Measurements from ENCODE around the gene CHD9.

The CHD9 gene

DNA sequence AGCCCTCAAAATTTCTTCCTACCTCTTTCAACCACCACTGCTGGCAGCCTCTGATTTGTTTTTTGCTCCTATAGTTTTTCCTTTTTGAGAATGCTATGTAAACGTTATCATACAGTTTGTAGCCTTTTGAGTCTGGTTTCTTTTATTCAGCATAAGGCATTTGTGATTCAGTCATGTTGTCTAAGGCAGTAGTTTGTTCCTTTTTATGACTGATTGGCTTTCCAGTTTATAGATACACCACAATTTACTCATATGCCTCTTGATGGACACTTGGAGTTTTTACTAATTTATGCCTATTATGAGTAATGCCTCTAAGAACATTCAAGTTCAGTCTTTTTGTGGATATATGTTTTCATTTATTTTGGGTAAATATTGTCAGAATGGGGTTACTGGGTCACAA, 136.6 kb downstream of the CHD9 start:
- DNase-seq (ENCODE audit: low read depth in 1 of 2, low spot score in 1 of 2), result no peak

DNA sequence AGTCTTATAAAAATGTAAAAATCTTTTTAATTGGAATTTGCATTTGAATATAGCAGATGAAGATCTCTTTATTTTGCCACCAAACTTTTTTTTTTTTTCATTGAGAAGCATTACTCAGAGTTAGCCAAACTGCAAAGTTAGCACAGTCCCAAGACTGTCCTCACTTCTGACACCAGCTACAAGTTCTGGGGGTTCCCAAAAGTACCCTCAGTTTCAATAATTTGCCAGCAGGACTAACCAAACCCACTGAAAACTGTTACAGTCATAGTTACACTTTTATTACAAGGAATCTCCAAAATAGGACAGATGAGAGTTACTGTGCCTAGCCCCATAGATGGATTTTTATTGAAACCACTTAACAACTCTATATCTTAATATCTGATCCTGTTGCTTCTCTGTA, 144.1 kb downstream of the CHD9 start:
- no peak for DNase-seq (ENCODE audit: low read depth in 1 of 2, low spot score in 1 of 2)

DNA sequence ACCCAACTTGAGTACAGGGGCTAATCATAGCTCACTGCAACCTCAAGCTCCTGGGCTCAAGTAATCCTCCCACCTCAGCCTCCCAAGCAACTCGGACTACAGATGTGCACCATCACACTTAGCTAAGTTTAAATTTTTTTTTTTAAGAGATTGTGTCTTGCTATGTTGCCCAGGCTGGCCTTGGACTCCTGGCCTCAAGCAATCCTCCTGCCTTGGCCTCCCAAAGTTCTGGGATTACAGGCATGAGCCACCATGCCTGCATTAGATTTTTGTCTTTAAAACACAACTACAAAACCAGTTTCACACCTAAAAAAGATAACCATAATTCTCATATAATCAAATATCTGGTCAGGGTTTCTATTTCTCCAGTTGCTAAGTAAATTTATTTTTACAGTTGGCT, 147.1 kb downstream of the CHD9 start:
- no peak for DNase-seq (ENCODE audit: low read depth in 1 of 2, low spot score in 1 of 2)

DNA sequence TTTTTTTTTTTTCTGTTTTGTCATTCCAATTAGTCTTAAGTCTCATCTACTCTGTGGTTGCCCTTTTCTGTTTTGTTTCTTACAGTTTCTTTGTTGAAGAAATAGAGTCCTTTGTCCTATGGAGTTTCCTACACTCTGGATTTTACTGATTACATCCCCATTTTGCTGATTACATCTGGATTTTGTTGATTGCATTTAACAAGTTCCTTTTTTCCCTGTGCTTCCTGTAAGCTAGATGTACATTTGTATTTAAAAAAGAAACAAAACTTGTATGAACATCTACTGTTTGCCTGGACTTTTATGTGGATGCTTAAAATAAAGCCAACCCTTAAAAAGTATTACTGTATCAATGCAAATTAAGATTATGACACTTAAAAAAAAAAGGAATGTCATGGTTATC, 147.6 kb downstream of the CHD9 start:
- DNase-seq (ENCODE audit: low read depth in 1 of 2, low spot score in 1 of 2), result no peak

DNA sequence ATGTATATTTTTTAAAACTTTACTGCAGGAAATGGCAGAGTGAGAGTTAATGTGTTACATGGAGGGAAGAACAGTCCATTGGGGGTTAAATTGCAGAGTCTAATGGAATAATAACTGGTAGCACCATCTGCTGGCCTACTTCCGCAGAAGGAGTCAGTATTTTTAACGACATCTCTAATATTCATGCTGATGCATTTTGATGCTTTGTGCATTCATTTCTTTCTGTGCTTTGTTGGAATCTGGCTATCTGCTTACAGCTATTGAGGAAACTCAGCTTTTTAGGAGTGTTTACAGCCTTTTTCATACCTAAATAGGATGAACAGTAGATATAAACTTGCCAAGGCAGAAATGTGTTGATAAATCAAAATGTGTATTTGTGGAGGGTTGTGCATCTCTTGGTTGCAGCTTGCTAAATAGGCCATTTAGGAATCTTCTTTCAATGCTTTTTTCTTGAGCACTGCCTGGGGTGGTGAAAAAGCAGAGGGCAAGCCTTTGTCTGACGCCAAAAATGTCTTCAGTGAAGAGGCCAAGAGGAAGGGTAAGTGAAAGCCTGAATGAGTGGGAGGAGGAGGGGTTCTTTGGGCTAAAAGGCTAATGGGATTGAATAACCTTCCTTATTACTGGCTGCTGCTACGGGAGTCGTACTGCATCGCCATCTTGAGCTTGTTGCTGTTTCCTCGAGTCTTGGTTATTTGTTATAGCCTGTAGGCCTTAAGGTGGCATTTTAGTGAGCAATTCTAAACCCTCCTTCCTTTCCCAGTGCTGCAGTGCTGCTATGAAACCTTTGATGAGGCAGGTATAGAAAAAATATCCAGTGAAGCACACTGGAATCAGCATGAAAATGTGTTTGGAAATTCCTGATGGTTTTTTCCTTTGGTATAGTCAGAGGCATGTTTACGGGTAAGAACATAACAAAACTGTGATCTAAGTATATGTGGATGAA, 153.3 kb downstream of the CHD9 start:
- DNase-seq (ENCODE audit: low read depth in 1 of 2, low spot score in 1 of 2), result no peak

DNA sequence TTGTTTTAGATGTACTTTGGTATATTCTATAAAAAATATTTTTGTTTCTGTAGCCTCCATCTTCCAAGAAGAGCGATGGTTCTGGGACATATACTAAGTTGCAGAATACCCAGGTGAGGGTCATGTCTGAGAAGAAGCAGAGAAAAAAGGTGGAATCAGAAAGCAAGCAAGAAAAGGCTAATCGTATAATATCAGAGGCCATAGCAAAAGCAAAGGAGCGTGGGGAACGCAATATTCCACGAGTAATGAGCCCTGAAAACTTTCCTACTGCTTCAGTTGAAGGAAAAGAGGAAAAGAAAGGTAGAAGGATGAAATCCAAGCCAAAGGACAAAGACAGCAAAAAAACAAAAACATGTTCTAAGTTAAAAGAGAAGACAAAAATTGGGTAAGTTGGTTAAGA, 154.6 kb downstream of the CHD9 start:
- no peak for DNase-seq (ENCODE audit: low read depth in 1 of 2, low spot score in 1 of 2)

DNA sequence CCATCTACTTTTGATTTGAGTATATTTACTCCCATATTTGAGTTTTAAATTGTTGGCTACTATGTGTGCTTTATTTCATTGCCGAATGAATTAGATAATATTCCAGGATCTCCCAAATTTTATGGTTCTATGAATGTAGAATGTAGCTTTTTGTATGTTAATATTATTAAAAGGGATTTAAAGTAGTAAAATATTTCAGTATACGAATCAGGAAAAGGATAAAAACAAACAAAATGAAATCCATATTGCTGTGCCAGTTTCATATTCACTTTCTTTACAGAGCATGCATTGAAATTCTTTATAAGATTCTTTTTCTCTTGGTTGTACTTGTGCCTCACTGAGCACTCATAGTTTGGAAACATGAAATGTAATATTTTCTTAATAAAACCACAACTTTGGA, 155.1 kb downstream of the CHD9 start:
- no peak for DNase-seq (ENCODE audit: low read depth in 1 of 2, low spot score in 1 of 2)

DNA sequence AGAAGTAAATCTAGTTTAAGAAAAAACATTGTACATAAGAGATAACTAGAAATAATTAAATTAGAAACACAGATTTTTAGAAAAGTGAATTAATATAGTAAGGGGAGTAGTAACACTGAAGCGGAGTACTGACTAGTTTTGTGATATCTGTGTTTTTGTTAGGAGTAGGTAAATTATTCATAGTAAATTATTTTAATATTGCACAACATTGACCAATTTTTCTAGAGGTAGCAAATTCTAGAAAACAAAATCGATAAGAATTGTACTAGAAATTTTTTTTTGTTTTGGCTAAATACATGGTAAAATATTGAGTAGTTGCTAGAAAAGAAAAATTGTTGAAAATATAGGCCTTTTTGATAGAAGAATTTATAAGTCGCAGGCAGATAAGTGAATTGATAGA, 156.5 kb downstream of the CHD9 start:
- DNase-seq (ENCODE audit: low read depth in 1 of 2, low spot score in 1 of 2), result no peak

DNA sequence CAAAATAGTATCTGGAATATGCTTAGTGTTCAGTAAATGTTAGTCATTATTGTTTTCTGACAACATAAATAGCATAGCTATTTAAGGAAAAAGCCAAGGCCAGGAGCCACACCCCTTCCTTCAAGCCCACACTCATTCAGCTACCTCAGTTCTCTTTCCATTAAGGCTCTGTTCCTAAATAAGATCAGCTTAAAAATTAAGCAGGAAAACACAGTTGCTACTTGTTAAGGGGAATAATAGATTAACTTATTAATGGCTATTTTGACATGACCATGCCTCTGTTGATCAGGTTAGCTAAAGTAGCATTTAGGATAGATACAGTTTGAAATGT, 158.1 kb downstream of the CHD9 start:
- no peak for DNase-seq (ENCODE audit: low read depth in 1 of 2, low spot score in 1 of 2)

DNA sequence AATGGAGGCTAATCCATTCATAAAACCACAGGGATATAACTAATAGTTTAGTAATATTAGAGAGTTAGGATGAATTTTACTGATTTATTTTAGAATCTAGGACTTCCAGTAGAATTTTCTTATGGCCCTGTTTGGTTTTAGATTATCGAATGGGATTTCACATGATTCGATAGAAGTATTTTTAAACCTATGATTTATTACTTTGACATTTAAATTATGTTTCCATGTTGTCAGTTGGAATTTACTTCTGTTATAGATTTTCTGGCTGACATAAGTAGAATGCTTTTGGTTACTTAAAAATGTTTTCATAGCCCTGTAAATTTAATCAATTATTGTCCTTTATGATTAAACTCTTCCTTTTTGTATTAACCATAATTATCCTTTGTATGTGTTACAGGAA, 158.8 kb downstream of the CHD9 start:
- DNase-seq (ENCODE audit: low read depth in 1 of 2, low spot score in 1 of 2), result no peak

DNA sequence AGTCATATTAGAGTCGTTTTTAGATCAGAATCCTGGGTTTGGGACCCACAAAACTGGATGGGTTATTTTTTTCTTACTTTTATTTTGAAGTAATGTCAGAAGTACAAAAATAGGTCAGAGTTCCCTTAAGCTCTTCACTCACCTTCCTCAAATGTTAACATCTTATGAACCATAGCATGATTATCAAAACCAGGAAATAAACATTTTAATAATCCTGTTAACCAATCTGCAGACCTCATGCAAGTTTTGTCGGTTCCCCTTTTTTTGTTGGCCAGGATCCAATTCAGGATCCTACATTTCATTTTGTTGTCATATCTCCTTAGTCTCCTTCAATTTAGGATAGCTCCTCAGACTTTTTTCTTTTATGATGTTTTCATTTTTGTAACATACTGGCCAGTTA, 162.0 kb downstream of the CHD9 start:
- DNase-seq (ENCODE audit: low read depth in 1 of 2, low spot score in 1 of 2), result no peak

DNA sequence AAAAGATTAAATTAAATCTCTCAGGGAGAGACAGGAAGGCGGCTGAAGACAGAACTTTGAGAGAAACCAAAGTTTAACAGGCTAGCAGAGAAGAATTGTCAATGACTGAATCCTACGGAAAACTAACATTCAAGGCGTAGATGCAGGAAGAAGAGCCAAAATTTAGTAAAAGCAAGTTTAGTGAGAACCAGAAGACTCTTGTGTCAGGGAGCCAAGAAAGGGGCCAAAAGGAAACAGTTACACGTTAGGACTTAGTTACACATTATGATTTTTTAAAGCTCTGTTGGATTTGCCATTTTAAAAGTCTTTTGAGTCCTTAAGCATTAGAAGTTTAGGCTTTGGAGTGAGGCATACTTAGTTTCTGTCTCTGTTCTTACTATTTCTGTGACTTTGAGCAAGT, 164.6 kb downstream of the CHD9 start:
- no peak for DNase-seq (ENCODE audit: low read depth in 1 of 2, low spot score in 1 of 2)

DNA sequence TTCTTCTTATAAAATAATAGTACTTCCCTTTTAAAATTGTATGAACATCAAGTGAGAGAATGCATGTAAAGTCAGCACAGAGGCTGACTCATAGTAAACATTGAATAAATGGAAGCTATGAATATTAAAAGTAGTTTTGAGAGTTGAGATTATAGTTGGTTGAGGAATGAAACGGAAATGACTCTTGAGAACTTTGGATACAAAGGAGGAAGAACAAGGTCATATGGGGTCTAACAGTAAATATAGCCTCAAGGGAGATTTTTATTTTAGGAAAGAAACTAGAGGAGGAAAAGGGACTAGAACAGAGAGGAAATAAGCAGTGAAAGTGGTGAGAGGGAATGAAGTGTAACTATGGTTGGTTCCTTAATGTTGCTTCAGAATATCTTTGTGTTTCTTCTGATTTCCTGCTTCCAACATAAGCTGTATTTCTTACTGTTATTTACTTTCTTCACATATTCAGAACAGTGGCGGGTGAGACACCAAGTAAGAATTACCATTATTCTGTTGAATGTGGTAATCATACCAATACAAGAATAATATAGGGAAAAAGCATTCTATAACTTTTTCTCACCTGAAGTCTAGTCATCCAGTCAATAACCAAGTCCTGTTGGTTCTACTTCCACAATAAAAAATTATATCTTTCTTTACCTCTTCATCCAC, 165.1 kb downstream of the CHD9 start:
- no peak for DNase-seq (ENCODE audit: low read depth in 1 of 2, low spot score in 1 of 2)

DNA sequence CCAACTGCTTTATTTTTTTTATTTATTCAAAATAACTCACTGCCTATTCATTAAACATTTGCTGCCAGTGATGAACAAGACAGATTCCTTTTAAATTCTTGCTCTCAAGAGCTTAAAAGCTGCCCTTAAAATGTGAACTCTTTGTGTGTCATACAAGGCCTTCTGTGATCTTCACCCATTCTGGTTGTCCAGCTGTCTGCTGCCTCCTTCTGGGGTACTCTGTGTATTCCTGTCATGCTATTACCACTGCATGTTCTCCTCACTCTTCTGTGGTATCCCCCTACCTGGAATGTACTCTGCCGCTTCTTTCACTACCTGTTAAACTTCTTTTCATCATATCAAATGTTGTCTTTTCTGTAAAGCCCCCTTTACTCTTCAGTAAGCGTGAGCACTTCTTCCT, 165.8 kb downstream of the CHD9 start:
- no peak for DNase-seq (ENCODE audit: low read depth in 1 of 2, low spot score in 1 of 2)

DNA sequence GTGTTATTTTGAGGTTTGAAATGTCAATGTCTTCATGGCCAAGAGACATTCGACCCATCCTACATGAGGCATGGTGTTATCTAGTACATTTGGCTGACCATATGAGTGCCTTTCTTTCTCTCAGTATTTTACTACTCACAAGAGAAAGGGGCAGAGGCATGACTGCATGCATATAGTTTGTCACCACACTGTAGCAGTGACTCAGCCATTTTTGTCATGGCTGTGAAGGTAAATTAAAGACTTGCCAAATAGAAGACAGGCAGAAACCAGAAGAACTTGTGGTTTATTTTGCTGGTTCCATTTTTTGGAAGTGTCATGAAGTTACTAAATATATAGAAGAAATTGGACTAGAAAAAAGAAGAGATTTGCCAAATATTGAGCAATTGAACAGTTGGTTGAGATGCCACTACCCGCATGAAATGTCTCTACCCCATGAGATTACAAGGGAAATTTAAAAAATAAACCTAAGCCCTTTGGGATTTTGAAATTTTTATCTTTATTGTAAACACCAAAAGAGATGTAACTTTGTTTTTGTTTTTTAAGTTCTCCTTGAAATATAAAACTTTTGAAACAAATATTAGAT, 170.3 kb downstream of the CHD9 start:
- no peak for DNase-seq (ENCODE audit: low read depth in 1 of 2, low spot score in 1 of 2)

DNA sequence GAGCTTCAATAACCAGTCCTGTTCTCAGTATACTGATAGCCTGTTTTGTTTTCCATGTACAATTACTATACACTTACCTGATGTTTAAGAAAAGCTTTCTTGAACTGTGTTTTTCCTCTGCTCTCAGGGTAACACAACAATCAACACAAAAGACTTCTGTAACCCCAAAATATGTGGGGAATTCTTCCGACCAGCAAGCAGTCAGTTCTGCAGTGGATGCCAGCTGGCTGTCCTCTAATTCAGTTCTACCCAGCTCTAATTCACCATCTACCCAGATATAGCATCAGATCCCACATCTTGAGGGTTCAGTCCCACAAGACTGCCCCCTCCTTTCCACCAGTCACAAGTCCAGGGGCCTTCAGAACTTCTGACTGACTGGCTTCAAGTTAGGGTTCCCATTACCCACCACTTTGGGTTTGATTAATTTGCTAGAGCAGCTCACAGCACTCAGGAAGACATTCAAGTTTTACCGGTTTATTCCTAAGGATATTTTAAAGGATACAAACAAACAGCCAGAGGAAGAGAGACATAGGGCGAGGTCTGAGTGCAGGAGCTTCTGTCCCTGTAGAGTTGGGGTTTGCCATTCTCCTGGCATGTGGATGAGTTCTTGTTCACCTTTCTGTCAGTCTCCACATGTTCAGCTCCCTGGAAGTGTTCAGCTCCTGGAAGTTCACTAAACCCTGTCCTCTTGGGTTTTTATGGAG, 178.2 kb downstream of the CHD9 start:
- no peak for DNase-seq (ENCODE audit: low read depth in 1 of 2, low spot score in 1 of 2)

DNA sequence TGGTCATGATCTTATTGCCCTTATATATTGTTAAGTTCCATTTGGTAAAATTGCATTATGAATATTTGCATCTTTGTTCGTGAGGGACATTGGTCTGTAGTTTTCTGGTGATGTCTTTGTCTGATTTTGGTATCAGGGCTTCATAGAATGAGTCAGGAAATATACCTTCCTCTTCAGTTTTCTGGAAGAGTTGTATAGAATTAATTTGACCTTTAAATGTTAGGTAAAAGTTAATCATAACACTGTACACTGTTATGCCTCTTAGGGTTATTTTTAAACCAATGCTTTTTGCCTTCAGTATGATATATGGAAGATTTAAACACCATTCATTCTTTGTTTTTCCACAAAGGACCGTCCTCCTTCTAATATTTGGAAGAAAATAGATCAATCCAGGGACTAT, 180.0 kb downstream of the CHD9 start:
- no peak for DNase-seq (ENCODE audit: low read depth in 1 of 2, low spot score in 1 of 2)

DNA sequence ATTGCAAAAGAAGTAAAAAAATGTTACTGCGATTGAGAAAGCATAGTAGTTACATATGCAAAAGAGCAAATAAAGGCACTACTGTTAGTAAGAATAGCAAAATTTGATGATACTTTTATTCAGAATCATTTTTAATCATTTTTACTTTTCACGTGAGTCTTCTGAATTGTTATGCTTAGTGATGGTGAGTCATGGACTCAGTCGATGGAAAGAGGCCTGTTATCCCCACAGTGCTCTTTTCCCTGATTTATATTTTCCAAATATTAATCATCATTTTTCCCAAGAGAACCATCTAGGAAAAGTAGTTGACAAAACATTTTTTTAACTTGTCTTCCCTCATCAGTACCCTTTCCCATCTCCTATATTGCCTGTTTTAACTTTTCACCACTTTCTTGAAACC, 181.1 kb downstream of the CHD9 start:
- DNase-seq (ENCODE audit: low read depth in 1 of 2, low spot score in 1 of 2), result no peak

DNA sequence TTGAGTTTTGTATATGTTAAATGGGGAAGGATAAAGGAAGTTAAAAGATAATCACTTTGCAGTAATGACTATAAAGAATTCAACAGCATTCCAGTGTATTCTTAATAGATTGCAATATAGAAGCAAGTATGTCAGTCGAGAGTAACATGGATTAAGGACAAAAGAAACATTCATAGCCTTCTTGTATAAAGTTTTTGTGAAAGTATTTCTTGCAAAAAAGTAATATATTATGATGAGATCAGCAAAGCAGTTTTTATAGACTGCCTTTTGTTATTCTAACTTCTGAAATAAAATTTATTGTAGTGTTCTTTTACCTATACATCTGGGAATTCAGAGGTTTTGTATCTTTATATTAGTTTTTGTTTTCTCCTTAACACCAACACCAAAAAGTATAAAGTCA, 194.5 kb downstream of the CHD9 start:
- no peak for DNase-seq (ENCODE audit: low read depth in 1 of 2, low spot score in 1 of 2)

DNA sequence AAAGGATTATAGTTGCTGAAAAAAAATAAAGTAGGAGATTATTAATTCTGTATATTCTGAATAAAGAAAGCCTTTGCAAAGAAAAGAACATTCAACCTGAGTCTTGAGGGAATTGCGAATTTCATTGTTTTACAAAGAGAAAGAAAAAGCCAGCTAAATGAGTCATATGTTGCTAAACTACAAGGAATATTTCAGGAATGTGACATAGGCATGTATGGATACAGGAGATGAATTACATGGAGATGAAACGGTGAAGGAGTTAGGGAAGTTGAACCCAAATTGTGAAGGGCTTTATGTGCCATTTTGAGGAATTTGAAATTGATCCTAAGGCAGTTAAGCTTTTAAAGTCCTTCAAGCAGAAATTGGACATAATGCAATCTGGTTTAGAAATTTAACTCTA, 202.2 kb downstream of the CHD9 start:
- no peak for DNase-seq (ENCODE audit: low read depth in 1 of 2, low spot score in 1 of 2)

DNA sequence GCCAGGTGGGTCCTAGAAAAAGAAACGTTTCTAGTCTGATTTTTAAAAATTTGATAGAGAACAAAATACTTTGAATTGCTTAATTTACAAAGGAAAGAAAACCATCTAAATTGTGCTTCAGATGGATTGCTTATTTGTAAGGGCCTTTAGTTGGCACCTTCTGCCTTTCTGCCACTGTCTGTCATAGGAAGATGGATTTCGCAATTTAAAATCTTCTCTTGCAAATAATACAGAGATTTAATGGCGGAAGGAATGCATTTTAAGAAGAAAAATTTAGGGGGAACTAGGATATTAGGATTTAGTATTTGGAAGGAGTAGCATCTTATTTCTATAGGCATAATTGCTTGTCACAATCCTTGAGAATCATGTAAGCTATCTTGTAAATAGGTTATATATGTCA, 204.0 kb downstream of the CHD9 start:
- DNase-seq (ENCODE audit: low read depth in 1 of 2, low spot score in 1 of 2), result no peak

DNA sequence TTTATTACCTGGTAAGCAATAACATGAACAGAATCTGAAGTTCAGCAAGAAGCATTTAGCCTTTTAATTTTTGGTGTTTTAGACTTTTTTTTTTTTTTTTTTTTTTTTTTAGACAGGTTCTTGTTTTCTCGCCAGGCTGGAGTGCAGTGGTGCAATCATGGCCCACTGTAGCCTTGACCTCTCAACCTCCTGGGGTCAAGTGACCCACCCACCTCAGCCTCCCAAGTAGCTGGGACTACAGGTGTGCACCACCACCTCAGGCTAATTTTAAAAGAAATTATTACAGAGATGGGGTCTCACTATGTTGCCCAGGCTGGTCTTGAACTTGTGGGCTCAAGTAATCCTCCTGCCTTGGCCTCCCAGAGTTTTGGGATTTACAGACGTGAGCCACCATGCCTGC, 206.5 kb downstream of the CHD9 start:
- DNase-seq (ENCODE audit: low read depth in 1 of 2, low spot score in 1 of 2), result no peak

Data from activated T-helper 1 cell treated with anti-CD3 and anti-CD28 coated beads, Interleukin-2, amount 50 U/mL, for 16 hours (primary cell).